BJ (cell line): ENCODE data around the gene CAV3. TPM values are rescaled to one million over a fixed set of nuclear protein-coding genes. Genes with fewer than 3 reads are reported as not detected.

ENCODE experiments used
- CTCF ChIA-PET: fragments of 350-600 bp; formaldehyde crosslinking; extraction: SDS; loops from one replicate; lab custom pipeline; 2021; ENCODE audit warnings: antibody characterized with exemption, inconsistent platforms; lab: Yijun Ruan, JAX
- POLR2A ChIA-PET: fragments of 300-600 bp; sonication (Branson Sonifier 250); formaldehyde crosslinking; extraction: SDS; loops from one replicate; lab custom pipeline; 2021; ENCODE audit warnings: antibody characterized with exemption; lab: Charles Lee
- DNase-seq: peaks from one replicate; pipeline ENCODE4 v3.0.0-alpha.2; 2011; ENCODE audit warnings: low read depth
- H3K27me3 ChIP-seq: 2 replicates; pipeline ENCODE4 v1.6.0; 2011; ENCODE audit warnings: low read length; ENCODE audit not compliant: control insufficient read depth, insufficient read depth
- H3K36me3 ChIP-seq: 2 replicates; pipeline ENCODE4 v1.5.1; 2011; ENCODE audit warnings: low read length; ENCODE audit not compliant: control insufficient read depth, insufficient read depth
- H3K4me3 ChIP-seq: 2 replicates; pipeline ENCODE4 v1.5.1; 2011; ENCODE audit warnings: low read depth, mild to moderate bottlenecking, control low read depth, low read length
- CTCF ChIP-seq: IDR thresholded peaks from 2 replicates; pipeline ENCODE4 v1.5.1; 2011; ENCODE audit warnings: low read depth, mild to moderate bottlenecking, control low read depth, inconsistent platforms, low read length, moderate library complexity; ENCODE audit not compliant: insufficient read depth
- polyA plus RNA-seq: library from polyadenylated mRNA; depleted of rRNA; stranded (reverse); fragments of >200 nt; gene quantifications from 2 replicates; pipeline ENCODE4 v1.2.3, GENCODE V29; 2011

The CAV3 gene
- polyA plus RNA-seq, 1 experiment: 0.05 TPM

- Histone ChIP-seq H3K27me3 (no peaks in the 10 kb centered on the region), H3K4me3 (no peak overlapping the region), H3K36me3 (no peaks in the 10 kb centered on the region)
- DNase-seq: no peak
- POLR2A ChIA-PET: no interaction called here
- CTCF ChIA-PET: no interaction called here
- no peak for TF ChIP-seq CTCF
These were observed 10.8 kb upstream of the CAV3 start for GRCh38 chr3:8722808-8723207.

DNA sequence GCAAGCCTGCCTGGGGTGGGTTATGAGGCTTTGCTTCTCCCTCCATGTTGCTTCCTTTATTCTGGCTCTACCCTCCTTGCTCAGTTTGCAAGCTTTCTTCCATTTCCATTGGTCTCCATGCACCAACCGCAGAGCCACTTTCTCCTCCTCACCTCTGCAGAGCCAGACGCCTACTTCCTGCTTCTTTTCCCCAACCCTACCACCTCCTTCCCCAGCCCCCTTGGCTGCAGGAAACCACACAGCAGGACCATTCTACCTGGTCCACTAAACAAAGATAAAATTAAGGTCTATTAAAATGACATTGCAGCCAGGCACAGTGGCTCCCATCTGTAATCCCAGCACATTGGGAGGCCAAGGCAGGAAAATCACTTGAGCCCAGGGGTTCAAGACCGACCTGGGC lies 10.0 kb upstream of the CAV3 start:
- TF ChIP-seq CTCF: no peak
- Histone ChIP-seq H3K27me3 (no peaks in the 10 kb centered on the region), H3K4me3 (no peak overlapping the region), H3K36me3 (no peaks in the 10 kb centered on the region)
- POLR2A ChIA-PET: no interaction called here
- CTCF ChIA-PET: no interaction called here
- DNase-seq: no peak

GRCh38 chr3:8724108-8724752 lies 9.4 kb upstream of the CAV3 start:
- Histone ChIP-seq H3K4me3 (no peak overlapping the region), H3K36me3 (no peaks in the 10 kb centered on the region), H3K27me3 (no peaks in the 10 kb centered on the region)
- POLR2A ChIA-PET: no interaction called here
- CTCF ChIA-PET: interaction anchor here (1.4 kb wide), 1 partner anchor 60 kb away, joined by 4 read pairs; no protein-coding TSS in a partner anchor
- DNase-seq: no peak
- TF ChIP-seq CTCF: no peak

DNA sequence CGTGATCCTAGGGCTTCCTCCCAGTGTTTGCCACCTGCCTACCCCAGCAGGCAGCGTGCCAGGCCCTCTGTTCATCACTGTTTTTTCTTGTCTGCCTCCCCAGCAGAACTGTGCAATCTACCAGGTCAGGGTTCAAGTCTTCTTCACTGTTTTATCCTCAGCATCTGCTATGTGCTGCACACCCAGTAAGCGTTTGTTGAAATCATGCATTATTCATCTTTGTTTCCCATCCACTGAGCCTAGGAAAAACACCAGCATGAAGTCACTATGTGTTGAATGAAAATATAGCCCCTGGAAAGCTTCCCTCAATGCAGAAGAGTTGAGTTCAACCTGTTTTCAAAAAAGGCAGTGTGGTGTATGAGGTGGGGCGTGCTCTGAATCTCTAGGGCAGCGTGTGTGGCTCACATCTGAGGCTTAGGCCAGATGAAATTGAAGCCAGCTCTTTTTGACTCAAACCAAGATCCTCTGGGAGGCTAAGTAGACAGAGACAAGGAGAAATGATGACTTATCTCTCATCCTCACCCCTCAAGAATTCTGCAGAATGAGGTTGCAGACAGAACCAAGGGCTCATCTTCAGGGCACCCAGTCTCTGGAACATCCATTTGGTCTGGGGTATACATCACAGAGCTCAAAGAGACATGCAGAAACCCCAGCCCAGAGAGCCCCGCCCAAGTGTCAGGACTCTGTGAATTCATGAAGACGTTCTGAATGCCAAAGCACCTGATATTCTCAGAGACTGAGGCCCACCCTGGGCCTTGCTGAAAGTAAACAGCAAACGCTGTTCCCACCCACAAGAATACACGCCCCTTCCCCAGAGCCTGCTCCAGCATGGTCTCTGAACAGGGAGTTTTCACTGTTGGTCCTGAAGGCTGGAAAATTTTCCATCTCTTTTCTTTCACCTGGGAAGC lies 5.7 kb upstream of the CAV3 start:
- Histone ChIP-seq H3K36me3 (no peaks in the 10 kb centered on the region), H3K27me3 (no peaks in the 10 kb centered on the region), H3K4me3 (no peak overlapping the region)
- DNase-seq: no peak
- ChIA-PET CTCF (no interaction called here), POLR2A (interaction anchor here (0.5 kb wide), 1 partner anchor 16 kb away, joined by 4 read pairs; no protein-coding TSS in a partner anchor)
- TF ChIP-seq CTCF: no peak

GRCh38 chr3:8729479-8729878 lies 4.1 kb upstream of the CAV3 start:
- no peak for TF ChIP-seq CTCF
- no peak for DNase-seq
- ChIA-PET POLR2A (no interaction called here), CTCF (interaction anchor here (1.4 to 3.4 kb wide), 2 partner anchors 11 to 16 kb away, joined by 3 to 19 read pairs; no protein-coding TSS in a partner anchor)
- Histone ChIP-seq H3K4me3 (no peak overlapping the region), H3K36me3 (no peaks in the 10 kb centered on the region), H3K27me3 (no peaks in the 10 kb centered on the region)
